ENCODE results near the gene FAM174C. TPM values are rescaled to one million over a fixed set of nuclear protein-coding genes. Genes with fewer than 3 reads are reported as not detected.

FAM174C gene
- 10 to 100 TPM; 37.4 to 76.7 (median 46.7) TPM for total RNA-seq

- TF ChIP-seq CTCF (IDR thresholded peaks at IDR 0.05; ENCODE audit: low read depth): no peak
Measured at GRCh38 chr19:1275260-1275975, at the start of gene FAM174C. Gene FAM174C, plus strand, starts transcription at chr19:1275530. Its CDS starts 20 bp downstream, at chr19:1275550.

- TF ChIP-seq CTCF (IDR thresholded peaks at IDR 0.05; ENCODE audit: low read depth): no peak
Measured at GRCh38 chr19:1226227-1226518, 49.2 kb upstream of the FAM174C start.

- TF ChIP-seq CTCF (IDR thresholded peaks at IDR 0.05; ENCODE audit: low read depth): no peak
Measured at GRCh38 chr19:1226522-1227303, 48.6 kb upstream of the FAM174C start.

GRCh38 chr19:1227304-1228054, 47.9 kb upstream of the FAM174C start:
- no peak for TF ChIP-seq CTCF (IDR thresholded peaks at IDR 0.05; ENCODE audit: low read depth)

- TF ChIP-seq CTCF (IDR thresholded peaks at IDR 0.05; ENCODE audit: low read depth): no peak
Measured at GRCh38 chr19:1228161-1228957, 47.0 kb upstream of the FAM174C start.

- no peak for TF ChIP-seq CTCF (IDR thresholded peaks at IDR 0.05; ENCODE audit: low read depth)
Measured at GRCh38 chr19:1229056-1229923, 46.0 kb upstream of the FAM174C start.
